MCF 10A (cell line): ENCODE measurements around the gene RBPJ. TPM values are rescaled to one million over a fixed set of nuclear protein-coding genes. Genes with fewer than 3 reads are reported as not detected.

Source experiments
- BruUV-seq: library from RNA; stranded (reverse); fragments of 400-500 nt; replicated peaks from 2 replicates; lab custom pipeline; 2021; lab: Mats Ljungman, UMichigan
- CTCF ChIA-PET: fragments of 300-600 bp; sonication (Branson Sonifier 250); formaldehyde crosslinking; extraction: SDS; loops from one replicate; lab custom pipeline; 2021; ENCODE audit warnings: antibody characterized with exemption, inconsistent platforms; lab: Yijun Ruan, JAX
- POLR2A ChIA-PET: fragments of 300-600, 350-650 bp; sonication (Branson Sonifier 250); formaldehyde crosslinking; extraction: SDS; loops from one replicate; lab custom pipeline; 2020; ENCODE audit warnings: antibody characterized with exemption, inconsistent platforms; lab: Yijun Ruan, JAX
- DNase-seq: peaks from one replicate; pipeline ENCODE4 v3.0.0-alpha.2; 2018; ENCODE audit not compliant: unreplicated experiment
- H3K27ac Mint-ChIP-seq: one replicate; pipeline ENCODE4 v1.8.0; 2022; ENCODE audit warnings: mild to moderate bottlenecking, low read depth, mixed read lengths; ENCODE audit not compliant: unreplicated experiment
- H3K27me3 Mint-ChIP-seq: one replicate; pipeline ENCODE4 v1.8.0; 2022; ENCODE audit warnings: mixed read lengths; ENCODE audit not compliant: insufficient read depth, unreplicated experiment
- H3K36me3 Mint-ChIP-seq: one replicate; pipeline ENCODE4 v1.8.0; 2022; ENCODE audit warnings: mild to moderate bottlenecking, moderate library complexity, mixed read lengths; ENCODE audit not compliant: insufficient read depth, unreplicated experiment
- H3K4me1 Mint-ChIP-seq: one replicate; pipeline ENCODE4 v1.8.0; 2022; ENCODE audit warnings: mixed read lengths; ENCODE audit not compliant: insufficient read depth, unreplicated experiment
- H3K4me3 Mint-ChIP-seq: one replicate; pipeline ENCODE4 v1.8.0; 2022; ENCODE audit warnings: mild to moderate bottlenecking, moderate library complexity, mixed read lengths; ENCODE audit not compliant: unreplicated experiment
- H3K9me3 Mint-ChIP-seq: one replicate; pipeline ENCODE4 v1.8.0; 2022; ENCODE audit warnings: mixed read lengths; ENCODE audit not compliant: unreplicated experiment
- CTCF ChIP-seq: fragments of 200-600 bp; IDR thresholded peaks from one replicate; pipeline ENCODE4 v1.8.0; 2022; ENCODE audit warnings: antibody characterized with exemption, mild to moderate bottlenecking; ENCODE audit not compliant: unreplicated experiment
- intact Hi-C: fragments of 100-400 bp; cut with micrococcal nuclease; formaldehyde crosslinking; loops from 2 replicates; pipeline ENCODE4 v1.14.1; 2022
- total RNA-seq: library from RNA; stranded (reverse); gene quantifications from 2 replicates; pipeline ENCODE4 v1.2.3, GENCODE V29; 2022

The RBPJ gene
- total RNA-seq, 1 experiment from 2014 or later: 74.4 TPM

- CTCF ChIA-PET: no interaction called here
- TF ChIP-seq CTCF: no peak
- DNase-seq: no peak
- Mint-ChIP-seq H3K27ac (peak overlapping the region; percentile 94), H3K36me3 (peaks cover 15% of the 10 kb centered on the region), H3K27me3 (no peaks in the 10 kb centered on the region), H3K4me1 (peaks cover 2% of the 10 kb centered on the region), H3K4me3 (peak overlapping the region; percentile 87), H3K9me3 (peaks cover 30% of the 10 kb centered on the region)
- no TSS peak for BruUV-seq
- POLR2A ChIA-PET: interaction anchor here (0.7 to 4.7 kb wide), 4 partner anchors 28 to 259 kb away, joined by 4 to 48 read pairs (median 4); no protein-coding TSS in a partner anchor
- intact Hi-C loops: no loop called here
Observed at GRCh38 chr4:26317766-26318165, 3.0 kb upstream of the RBPJ start.

GRCh38 chr4:26319467-26319948 is 1.3 kb upstream of the RBPJ start:
- Mint-ChIP-seq H3K9me3 (peaks cover 30% of the 10 kb centered on the region), H3K4me1 (peaks cover 16% of the 10 kb centered on the region), H3K27ac (peak overlapping the region; percentile 94), H3K4me3 (peak overlapping the region; percentile 87), H3K36me3 (peaks cover 15% of the 10 kb centered on the region), H3K27me3 (no peaks in the 10 kb centered on the region)
- no TSS peak for BruUV-seq
- intact Hi-C loops: loop anchor here (1.0 kb wide), 2 partner anchors 84 to 191 kb away; no protein-coding TSS in a partner anchor
- peak; percentile 100 for DNase-seq
- TF ChIP-seq CTCF: no peak
- POLR2A ChIA-PET: interaction anchor here (0.6 to 4.7 kb wide), 25 partner anchors 10 to 261 kb away, joined by 3 to 49 read pairs (median 4); no protein-coding TSS in a partner anchor
- CTCF ChIA-PET: interaction anchor here (0.7 to 2.5 kb wide), 9 partner anchors 10 to 331 kb away, joined by 3 to 11 read pairs (median 4); no protein-coding TSS in a partner anchor

- Mint-ChIP-seq H3K4me3 (peak overlapping the region; percentile 87), H3K27me3 (no peaks in the 10 kb centered on the region), H3K36me3 (peaks cover 15% of the 10 kb centered on the region), H3K27ac (peak overlapping the region; percentile 94), H3K4me1 (peaks cover 19% of the 10 kb centered on the region), H3K9me3 (peaks cover 28% of the 10 kb centered on the region)
- ChIA-PET CTCF (interaction anchor here (0.6 to 2.5 kb wide), 9 partner anchors 10 to 331 kb away, joined by 3 to 11 read pairs (median 4); no protein-coding TSS in a partner anchor), POLR2A (interaction anchor here (0.7 to 4.7 kb wide), 17 partner anchors 11 to 540 kb away, joined by 3 to 49 read pairs (median 4); partner anchors contain the start of gene STIM2)
- no TSS peak for BruUV-seq
- intact Hi-C loops: loop anchor here (1.0 kb wide), 3 partner anchors 85 to 238 kb away; no protein-coding TSS in a partner anchor
- DNase-seq: no peak
- no peak for TF ChIP-seq CTCF
Observed at GRCh38 chr4:26319949-26320537, 771 bp upstream of the RBPJ start.
